Measurements from ENCODE around the gene TAS1R1.

The TAS1R1 gene

GRCh38 chr1:6592441-6592840 is 37.3 kb downstream of the TAS1R1 start:
- no peak for TF ChIP-seq TAF1 (IDR thresholded peaks at IDR 0.05; ENCODE audit: borderline replicate concordance, insufficient read depth, low read length)
- TF ChIP-seq POLR2AphosphoS5 (IDR thresholded peaks at IDR 0.05; ENCODE audit: low read depth, low read length) = no peak
- TF ChIP-seq REST (IDR thresholded peaks at IDR 0.05; ENCODE audit: insufficient read depth in 1 of 2, low read depth in 2 of 2, low read length in 2 of 2) = no peak
- no peak for TF ChIP-seq SIN3A (IDR thresholded peaks at IDR 0.05; ENCODE audit: borderline replicate concordance, insufficient read depth, low read length)
- TF ChIP-seq FOXP2 (optimal IDR thresholded peaks at IDR 0.05; ENCODE audit: borderline replicate concordance, extremely low read depth, extremely low read length, insufficient read depth) = no peak

- TF ChIP-seq TAF1 (IDR thresholded peaks at IDR 0.05; ENCODE audit: borderline replicate concordance, insufficient read depth, low read length) = no peak
- no peak for TF ChIP-seq SIN3A (IDR thresholded peaks at IDR 0.05; ENCODE audit: borderline replicate concordance, insufficient read depth, low read length)
- TF ChIP-seq POLR2AphosphoS5 (IDR thresholded peaks at IDR 0.05; ENCODE audit: low read depth, low read length) = no peak; the same call in 1 of the 2 replicates
- TF ChIP-seq REST (IDR thresholded peaks at IDR 0.05; ENCODE audit: insufficient read depth in 1 of 2, low read depth in 2 of 2, low read length in 2 of 2) = no peak
- no peak for TF ChIP-seq FOXP2 (optimal IDR thresholded peaks at IDR 0.05; ENCODE audit: borderline replicate concordance, extremely low read depth, extremely low read length, insufficient read depth)
Observed at GRCh38 chr1:6592865-6593593, 37.9 kb downstream of the TAS1R1 start.

DNA sequence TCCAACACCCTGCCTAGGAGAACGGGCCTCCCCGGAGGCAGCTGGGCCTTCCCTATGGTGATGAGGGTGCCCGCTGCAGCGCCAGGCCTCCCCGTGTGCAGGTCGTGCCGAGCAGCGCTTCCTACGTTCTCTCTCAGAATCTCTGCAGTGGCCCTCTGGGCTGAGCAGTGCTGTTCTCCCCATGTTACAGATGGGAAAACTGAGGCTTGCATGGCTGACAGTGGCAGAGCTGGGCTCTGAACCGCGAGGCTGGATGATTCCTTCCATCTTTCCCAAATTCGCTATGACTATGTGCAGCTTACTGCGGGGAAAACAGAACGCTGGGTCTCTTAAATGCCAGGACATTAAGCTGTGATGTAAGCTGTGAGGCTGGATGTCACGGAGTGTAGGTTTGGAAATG is 38.7 kb downstream of the TAS1R1 start:
- TF ChIP-seq REST (IDR thresholded peaks at IDR 0.05; ENCODE audit: insufficient read depth in 1 of 2, low read depth in 2 of 2, low read length in 2 of 2) (no peak), SIN3A (IDR thresholded peaks at IDR 0.05; ENCODE audit: borderline replicate concordance, insufficient read depth, low read length) (no peak), POLR2AphosphoS5 (IDR thresholded peaks at IDR 0.05; ENCODE audit: low read depth, low read length) (no peak), TAF1 (IDR thresholded peaks at IDR 0.05; ENCODE audit: borderline replicate concordance, insufficient read depth, low read length) (no peak), FOXP2 (optimal IDR thresholded peaks at IDR 0.05; ENCODE audit: borderline replicate concordance, extremely low read depth, extremely low read length, insufficient read depth) (no peak)

DNA sequence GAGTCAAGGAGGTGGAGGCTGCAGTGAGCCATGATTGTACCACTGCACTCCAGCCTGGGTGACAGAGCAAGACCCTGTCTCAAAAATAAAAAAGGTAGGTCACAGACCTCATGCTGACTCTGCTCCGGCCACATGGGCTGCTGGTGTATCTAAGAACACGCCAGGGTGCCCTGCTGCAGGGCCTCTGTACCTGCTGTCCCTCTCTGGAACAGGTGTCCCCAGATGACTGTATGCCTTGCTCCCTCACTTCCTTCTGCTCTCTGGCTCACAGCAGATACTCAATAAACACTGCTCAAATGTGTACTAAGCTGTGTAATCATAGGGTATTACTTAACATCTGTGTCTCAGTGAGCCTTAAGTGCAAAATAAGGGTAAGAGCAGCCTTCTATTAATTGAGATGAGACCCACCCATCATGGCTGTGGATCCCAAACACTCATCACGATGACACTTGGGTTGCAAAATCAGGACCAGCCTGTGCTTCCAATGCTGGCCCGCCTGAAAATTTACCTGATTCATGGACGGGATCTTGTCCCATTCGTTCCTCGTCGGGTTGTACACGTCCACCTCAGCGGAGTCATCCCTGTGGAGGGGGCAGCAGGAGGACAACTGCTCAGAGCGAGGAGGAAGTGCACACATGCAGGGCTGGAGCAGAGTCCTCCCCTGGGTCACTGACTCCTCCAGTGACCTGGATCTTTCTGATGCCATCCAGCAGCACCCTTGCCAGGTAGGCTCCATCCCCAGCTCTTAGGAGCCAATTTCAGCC is 40.1 kb downstream of the TAS1R1 start:
- TF ChIP-seq POLR2AphosphoS5 (IDR thresholded peaks at IDR 0.05; ENCODE audit: low read depth, low read length) (no peak), SIN3A (IDR thresholded peaks at IDR 0.05; ENCODE audit: borderline replicate concordance, insufficient read depth, low read length) (no peak), TAF1 (IDR thresholded peaks at IDR 0.05; ENCODE audit: borderline replicate concordance, insufficient read depth, low read length) (no peak), FOXP2 (optimal IDR thresholded peaks at IDR 0.05; ENCODE audit: borderline replicate concordance, extremely low read depth, extremely low read length, insufficient read depth) (no peak)

GRCh38 chr1:6596351-6596750 is 41.2 kb downstream of the TAS1R1 start:
- TF ChIP-seq TAF1 (IDR thresholded peaks at IDR 0.05; ENCODE audit: borderline replicate concordance, insufficient read depth, low read length) (no peak), FOXP2 (optimal IDR thresholded peaks at IDR 0.05; ENCODE audit: borderline replicate concordance, extremely low read depth, extremely low read length, insufficient read depth) (no peak), SIN3A (IDR thresholded peaks at IDR 0.05; ENCODE audit: borderline replicate concordance, insufficient read depth, low read length) (no peak)

All from PFSK-1 (cell line).